Testis (tissue), 3 donors: ENCODE measurements around the gene ZFPM1. TPM values are rescaled to one million over a fixed set of nuclear protein-coding genes. Genes with fewer than 3 reads are reported as not detected.

Experiments
- DNase-seq: peaks from one replicate; pipeline ENCODE4 v3.0.0-alpha.2; 2019
- H3K27ac ChIP-seq, 2 donors: fragments of 200-600 bp; sonication (generic); one replicate each; pipeline ENCODE4 v1.5.1; 2019
- H3K27me3 ChIP-seq: fragments of 200-600 bp; sonication (generic); one replicate; pipeline ENCODE4 v1.5.1; 2019
- H3K36me3 ChIP-seq: fragments of 200-600 bp; sonication (generic); one replicate; pipeline ENCODE4 v1.5.1; 2017; ENCODE audit warnings: low read depth; ENCODE audit errors: missing control alignments
- H3K4me1 ChIP-seq: fragments of 200-600 bp; sonication (generic); one replicate; pipeline ENCODE4 v1.5.1; 2019
- H3K4me3 ChIP-seq, 2 donors: fragments of 200-600 bp; sonication (generic); one replicate each; pipeline ENCODE4 v1.5.1; 2017 to 2019
- H3K9me3 ChIP-seq: fragments of 200-600 bp; sonication (generic); one replicate; pipeline ENCODE4 v1.5.1; 2017
- POLR2A ChIP-seq: fragments of 450-650 bp; IDR thresholded peaks from one replicate; pipeline ENCODE4 v1.6.1; 2017; ENCODE audit warnings: antibody characterized with exemption, mild to moderate bottlenecking, moderate library complexity
- WGBS, 2 donors: methylation state at CpG; one replicate each; pipeline ENCODE4 v1.1.5; 2018; 5-methylcytosine and 5-hydroxymethylcytosine counted together
- intact Hi-C: fragments of 100-400 bp; cut with DNase I; formaldehyde crosslinking; loops from one replicate; pipeline ENCODE4 v1.15.1; 2023; ENCODE audit warnings: low total_unique reads
- microRNA-seq, 2 donors: library from miRNA; unstranded; fragments of <30 nt; microRNA quantifications; one replicate each; pipeline ENCODE4, GENCODE V29; 2016; ENCODE audit warnings: borderline number of aligned reads in 2 of 2, borderline replicate concordance in 1 of 2
- polyA plus RNA-seq: library from polyadenylated mRNA; stranded (reverse); fragments of 350-450 nt; fragmentation: Illumina TruSeq; extraction: RNeasy Lipid Tissue Mini Kit (QIAGEN cat#74804); gene quantifications from one replicate; pipeline ENCODE4 v1.2.3, GENCODE V29; 2014; ENCODE audit warnings: low read depth, low replicate concordance; ENCODE audit not compliant: insufficient read depth
- small RNA-seq, 2 donors: library from RNA; depleted of rRNA; stranded (forward); fragments of <200 nt; gene quantifications; one replicate each; pipeline ENCODE3, GENCODE V24; 2016
- total RNA-seq, 2 donors: library from RNA; depleted of rRNA; stranded (reverse); fragments of >200 nt; gene quantifications; one replicate each; pipeline ENCODE4 v1.2.3, GENCODE V29; 2016
- TF ChIP-seq, protein P1 (sequence below), 3 experiments: fragments of 450-650 bp in 2 of 3; fragments of 200-600 bp in 1 of 3; sonication (generic) in 1 of 3; IDR thresholded peaks; one replicate each; pipeline ENCODE4 v1.5.1; 2016 to 2019; ENCODE audit warnings: antibody characterized with exemption in 3 of 3, mild to moderate bottlenecking in 2 of 3, moderate library complexity in 1 of 3

ZFPM1 gene
- total and polyA plus RNA-seq, 3 donors from 2014 or later, result 12.8 to 25.1 (median 23.9) TPM

DNA sequence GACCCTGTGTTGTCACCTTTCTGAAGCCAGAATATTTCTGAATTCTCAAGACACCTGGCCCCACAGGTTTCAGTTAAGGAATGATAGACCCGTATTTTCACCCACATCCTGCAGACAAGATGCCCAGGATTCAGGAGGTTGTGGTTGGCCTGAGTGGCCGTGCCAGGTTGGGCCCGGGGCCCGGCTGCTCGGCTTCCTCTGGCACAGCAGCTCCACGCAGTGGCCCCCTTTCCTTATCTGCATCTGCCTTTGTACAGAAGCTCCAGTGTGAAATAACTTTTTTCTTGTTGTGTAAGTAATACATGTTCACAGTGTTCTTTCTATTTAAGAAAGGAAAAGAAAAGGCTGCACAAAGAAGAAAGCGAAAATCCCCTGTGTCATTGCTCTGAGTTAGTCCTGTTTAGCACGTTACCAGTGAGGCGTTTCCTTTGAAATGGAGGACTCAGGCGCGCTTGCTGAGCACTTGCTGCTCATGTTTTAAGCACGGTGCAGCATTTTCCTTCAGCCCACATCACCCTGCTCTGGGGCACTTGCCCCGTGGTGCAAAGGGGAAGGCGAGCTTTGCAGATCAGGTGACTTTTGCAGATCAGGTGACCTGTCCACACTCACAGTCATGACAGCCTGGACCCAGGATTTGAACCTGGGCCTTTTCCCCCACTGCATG is 130.0 kb downstream of the ZFPM1 start:
- H3K9me3 ChIP-seq, result no peaks in the 10 kb centered on the region
- H3K36me3 ChIP-seq, result no peaks in the 10 kb centered on the region
- H3K27me3 ChIP-seq, result no peaks in the 10 kb centered on the region
- WGBS, 2 donors, result 77 to 81% methylated on average over 14 of the region's 14 CpGs
- no peaks in the 10 kb centered on the region for H3K4me1 ChIP-seq
- H3K4me3 ChIP-seq, result no peak overlapping the region
- TF ChIP-seq POLR2A, result no peak
- TF ChIP-seq, protein P1, sequence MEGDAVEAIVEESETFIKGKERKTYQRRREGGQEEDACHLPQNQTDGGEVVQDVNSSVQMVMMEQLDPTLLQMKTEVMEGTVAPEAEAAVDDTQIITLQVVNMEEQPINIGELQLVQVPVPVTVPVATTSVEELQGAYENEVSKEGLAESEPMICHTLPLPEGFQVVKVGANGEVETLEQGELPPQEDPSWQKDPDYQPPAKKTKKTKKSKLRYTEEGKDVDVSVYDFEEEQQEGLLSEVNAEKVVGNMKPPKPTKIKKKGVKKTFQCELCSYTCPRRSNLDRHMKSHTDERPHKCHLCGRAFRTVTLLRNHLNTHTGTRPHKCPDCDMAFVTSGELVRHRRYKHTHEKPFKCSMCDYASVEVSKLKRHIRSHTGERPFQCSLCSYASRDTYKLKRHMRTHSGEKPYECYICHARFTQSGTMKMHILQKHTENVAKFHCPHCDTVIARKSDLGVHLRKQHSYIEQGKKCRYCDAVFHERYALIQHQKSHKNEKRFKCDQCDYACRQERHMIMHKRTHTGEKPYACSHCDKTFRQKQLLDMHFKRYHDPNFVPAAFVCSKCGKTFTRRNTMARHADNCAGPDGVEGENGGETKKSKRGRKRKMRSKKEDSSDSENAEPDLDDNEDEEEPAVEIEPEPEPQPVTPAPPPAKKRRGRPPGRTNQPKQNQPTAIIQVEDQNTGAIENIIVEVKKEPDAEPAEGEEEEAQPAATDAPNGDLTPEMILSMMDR (IDR thresholded peaks at IDR 0.05), result no peak
- DNase-seq, result no peak
- H3K27ac ChIP-seq, result no peak overlapping the region
- intact Hi-C loops, result no loop called here

GRCh38 chr16:88584676-88585075 is 131.6 kb downstream of the ZFPM1 start:
- no peak for DNase-seq
- Histone ChIP-seq H3K27me3 (no peaks in the 10 kb centered on the region), H3K36me3 (no peaks in the 10 kb centered on the region), H3K27ac (no peak overlapping the region), H3K4me1 (no peaks in the 10 kb centered on the region), H3K9me3 (no peaks in the 10 kb centered on the region), H3K4me3 (no peak overlapping the region)
- intact Hi-C loops, result no loop called here
- TF ChIP-seq, protein P1 (IDR thresholded peaks at IDR 0.05), result no peak
- no peak for TF ChIP-seq POLR2A
- 47 to 56% methylated on average over 6 of the region's 6 CpGs for WGBS, 2 donors

DNA sequence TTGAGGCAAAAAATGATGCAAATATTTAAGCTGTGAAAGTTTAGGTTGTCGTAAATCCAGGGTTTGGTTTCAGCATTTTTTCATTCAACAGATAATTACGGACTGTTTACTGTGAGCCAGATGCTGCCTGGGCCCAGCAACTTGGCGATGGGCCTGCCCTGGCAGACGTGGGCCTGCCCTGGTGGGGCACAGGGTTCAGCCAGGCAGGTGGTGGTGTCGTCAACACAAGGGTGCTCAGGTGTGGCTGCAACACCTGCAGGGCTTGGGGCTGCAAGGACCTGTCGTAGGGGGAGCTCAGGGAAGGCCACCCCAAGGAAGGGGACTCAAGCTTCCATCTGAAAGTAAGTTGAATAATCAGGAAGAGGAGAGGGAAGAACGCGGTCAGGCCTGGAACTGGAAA is 132.2 kb downstream of the ZFPM1 start:
- H3K9me3 ChIP-seq, result no peaks in the 10 kb centered on the region
- H3K4me1 ChIP-seq, result no peaks in the 10 kb centered on the region
- no peaks in the 10 kb centered on the region for H3K36me3 ChIP-seq
- TF ChIP-seq, protein P1 (IDR thresholded peaks at IDR 0.05), result no peak
- no peak for TF ChIP-seq POLR2A
- H3K27me3 ChIP-seq, result no peaks in the 10 kb centered on the region
- H3K27ac ChIP-seq, result no peak overlapping the region
- no peak for DNase-seq
- no peak overlapping the region for H3K4me3 ChIP-seq
- intact Hi-C loops, result no loop called here
- 88 to 92% methylated on average over 8 of the region's 8 CpGs for WGBS, 2 donors

DNA sequence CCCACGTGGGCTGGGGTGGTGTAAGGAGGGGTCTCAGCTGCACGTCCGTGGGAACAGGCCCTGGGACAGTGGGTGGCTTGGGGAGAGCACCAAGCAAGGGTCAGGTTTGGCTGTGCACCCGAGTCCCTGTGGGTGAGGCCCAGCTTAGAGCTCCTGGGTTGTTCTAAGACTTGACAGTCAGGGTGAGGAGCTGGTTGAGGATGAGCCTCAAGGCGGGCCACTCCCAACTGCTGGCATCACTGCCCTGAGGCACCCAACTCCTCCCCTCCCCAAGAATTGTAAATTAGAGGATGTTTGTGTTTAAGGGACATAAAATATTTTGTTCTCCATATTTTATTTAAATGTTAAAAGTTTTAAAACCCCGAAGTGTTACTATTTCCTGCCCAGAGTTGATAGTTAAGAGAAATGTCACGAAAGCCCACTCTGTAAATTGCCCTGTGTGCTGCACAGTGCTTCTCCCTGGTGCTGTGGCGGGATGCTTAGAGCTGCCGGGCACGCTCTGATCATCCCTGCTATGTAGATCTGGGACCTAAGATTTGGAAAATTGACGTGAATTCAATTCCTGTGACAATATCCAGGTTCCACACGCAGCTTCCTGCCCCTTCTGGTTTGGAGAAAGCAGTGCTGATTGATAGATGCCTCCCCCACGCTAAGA is 133.0 kb downstream of the ZFPM1 start:
- 91 to 92% methylated on average over 13 of the region's 13 CpGs for WGBS, 2 donors

More for the DNA sequence above, 133.0 kb downstream of the ZFPM1 start:
- no peak overlapping the region for H3K27ac ChIP-seq
- H3K36me3 ChIP-seq, result no peaks in the 10 kb centered on the region
- TF ChIP-seq, protein P1 (IDR thresholded peaks at IDR 0.05), result no peak
- no peak for TF ChIP-seq POLR2A
- DNase-seq, result no peak
- no peak overlapping the region for H3K4me3 ChIP-seq
- H3K9me3 ChIP-seq, result no peaks in the 10 kb centered on the region
- H3K27me3 ChIP-seq, result no peaks in the 10 kb centered on the region
- no peaks in the 10 kb centered on the region for H3K4me1 ChIP-seq
- intact Hi-C loops, result no loop called here

Small RNAs within 50 kb of the gene (microRNA-seq; reads per million reads assigned to microRNA genes)
- 0.69 to 0.70 reads per million in 2 donors for gene MIR5189

Small RNAs within 50 kb of the gene (small RNA-seq; reads per million reads assigned to genes)
- gene MIR5189, result 0 to 0.19 reads per million in 2 donors

Other genes with a start within 250 kb of the ZFPM1 start
- gene ZNF469, start 70.3 kb upstream of the ZFPM1 start, total RNA-seq, result 1 to 10 TPM; 2.2 to 2.8 TPM
- gene ZNF469, start 70.3 kb upstream of the ZFPM1 start, polyA plus RNA-seq, result 0.98 TPM
- 10 to 100 TPM; 53.8 to 63.7 TPM for gene ZC3H18, start 117.1 kb downstream of the ZFPM1 start, total RNA-seq
- 59.6 TPM for gene ZC3H18, start 117.1 kb downstream of the ZFPM1 start, polyA plus RNA-seq
- 1 to 10 TPM in 1 of 2 donors, under 1 TPM in 1; 0.99 to 1.5 TPM for gene IL17C, start 185.3 kb downstream of the ZFPM1 start, total RNA-seq
- 0.75 TPM for gene IL17C, start 185.3 kb downstream of the ZFPM1 start, polyA plus RNA-seq
- gene CYBA, start 197.8 kb downstream of the ZFPM1 start, total RNA-seq, result 10 to 100 TPM; 11.7 to 34.9 TPM
- gene CYBA, start 197.8 kb downstream of the ZFPM1 start, polyA plus RNA-seq, result 40.0 TPM
- 10 to 100 TPM; 46.6 to 56.1 TPM for gene MVD, start 209.8 kb downstream of the ZFPM1 start, total RNA-seq
- 100 TPM for gene MVD, start 209.8 kb downstream of the ZFPM1 start, polyA plus RNA-seq
- 1 to 10 TPM; 2.5 to 3.0 TPM for gene SNAI3, start 233.2 kb downstream of the ZFPM1 start, total RNA-seq
- gene SNAI3, start 233.2 kb downstream of the ZFPM1 start, polyA plus RNA-seq, result 1.3 TPM